Kidney (tissue), 14 donors: ENCODE data around the gene NF1. TPM values are rescaled to one million over a fixed set of nuclear protein-coding genes. Genes with fewer than 3 reads are reported as not detected.

Source experiments
- DNase-seq, 5 donors: peaks; one replicate each; pipeline ENCODE4 v3.0.0-alpha.2; 2013 to 2020
- FAIRE-seq: peaks from 2 replicates; lab custom pipeline; 2012; peaks lifted over from hg19 to GRCh38; lab: Jason Lieb, UNC
- H3K27ac ChIP-seq, 2 donors: one replicate each; pipeline ENCODE4 v1.7.0; 2013; ENCODE audit warnings: low read depth in 2 of 2, low read length in 2 of 2, inconsistent platforms in 1 of 2
- H3K27me3 ChIP-seq: one replicate; pipeline ENCODE4 v1.7.1; 2013; ENCODE audit warnings: low read length, inconsistent platforms; ENCODE audit not compliant: control insufficient read depth, insufficient read depth
- H3K36me3 ChIP-seq, 3 donors: one replicate each; pipeline versions ENCODE4 v1.7.0 to v1.7.1; 2013; ENCODE audit warnings: low read length in 3 of 3, control low read depth in 1 of 3, inconsistent platforms in 1 of 3; ENCODE audit not compliant: insufficient read depth in 3 of 3, control insufficient read depth in 2 of 3
- H3K4me1 ChIP-seq, 3 donors: one replicate each; pipeline versions ENCODE4 v1.7.0 to v1.7.1; 2013; ENCODE audit warnings: low read length in 3 of 3, inconsistent platforms in 1 of 3, low read depth in 1 of 3; ENCODE audit not compliant: control insufficient read depth in 2 of 3, insufficient read depth in 2 of 3
- H3K4me3 ChIP-seq, 3 donors: one replicate each; pipeline versions ENCODE4 v1.7.0 to v1.8.1; 2013; ENCODE audit warnings: low read length in 3 of 3, control low read depth in 1 of 3, inconsistent platforms in 1 of 3
- H3K9ac ChIP-seq, 3 donors: one replicate each; pipeline versions ENCODE4 v1.7.0 to v1.7.1; 2013; ENCODE audit warnings: low read length in 3 of 3, control low read depth in 1 of 3, inconsistent platforms in 1 of 3
- H3K9me3 ChIP-seq, 3 donors: one replicate each; pipeline versions ENCODE4 v1.7.0 to v1.7.1; 2013; ENCODE audit warnings: low read length in 3 of 3, control low read depth in 1 of 3, inconsistent platforms in 1 of 3; ENCODE audit not compliant: control insufficient read depth in 2 of 3, insufficient read depth in 1 of 3
- intact Hi-C: fragments of 100-400 bp; cut with DNase I; formaldehyde crosslinking; loops from one replicate; pipeline ENCODE4 v1.11.1; 2022
- polyA plus RNA-seq: library from polyadenylated mRNA; stranded (reverse); fragments of 350-450 nt; fragmentation: Illumina TruSeq; extraction: RNeasy Lipid Tissue Mini Kit (QIAGEN cat#74804); gene quantifications from one replicate; pipeline ENCODE4 v1.2.3, GENCODE V29; 2014; ENCODE audit warnings: low read depth, low replicate concordance; ENCODE audit not compliant: insufficient read depth
- total RNA-seq: library from RNA; stranded (reverse); fragmentation: NEBNext Ultra II Directional; extraction: Animal tissue kit (Norgen Biotek cat#: 25700); gene quantifications from one replicate; pipeline ENCODE4 v1.2.1, GENCODE V29; 2021
- TF ChIP-seq, protein P1 (sequence below): IDR thresholded peaks from 3 replicates; pipeline ENCODE4 v1.5.1; 2012; ENCODE audit warnings: mild to moderate bottlenecking, moderate library complexity, borderline replicate concordance; ENCODE audit not compliant: insufficient read depth; ENCODE audit errors: extremely low read depth
- donor health status: control.
- donor health status: control.
- donor health status: control.
- donor health status: control.
- donor health status: control.
- donor health status: DM: yes; HTN: yes; CAD: no.
- donor health status: Normal renal cell carcinoma (clear cell type).

NF1 gene
- total and polyA plus RNA-seq, 2 donors from 2014 or later = 7.8 to 61.3 TPM

DNA sequence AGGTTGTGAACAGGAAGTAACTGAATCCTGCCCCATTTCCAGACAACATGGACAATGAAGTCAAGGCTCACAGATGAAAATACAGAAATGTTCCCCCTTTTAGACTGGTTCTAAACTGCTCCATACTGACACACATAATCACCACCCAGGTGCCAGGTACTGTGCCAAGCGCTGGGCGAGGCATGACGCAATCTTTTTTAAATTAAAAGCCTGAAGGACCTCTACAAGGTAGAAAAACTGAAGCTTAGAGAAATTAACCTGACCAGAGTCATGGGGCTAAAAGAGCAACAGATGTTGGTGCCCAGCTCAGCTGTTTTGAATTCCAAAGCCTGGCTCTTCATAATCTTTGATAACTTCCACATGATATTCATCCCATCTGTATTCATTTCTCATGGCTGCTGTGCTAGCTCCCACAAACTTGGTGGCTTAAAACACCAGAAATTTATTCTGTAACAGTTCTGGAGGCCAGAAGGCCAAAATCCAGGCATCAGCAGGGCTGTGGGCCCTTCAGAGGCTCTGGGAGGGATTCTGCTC, 291.8 kb downstream of the NF1 start:
- DNase-seq = no peak

DNA sequence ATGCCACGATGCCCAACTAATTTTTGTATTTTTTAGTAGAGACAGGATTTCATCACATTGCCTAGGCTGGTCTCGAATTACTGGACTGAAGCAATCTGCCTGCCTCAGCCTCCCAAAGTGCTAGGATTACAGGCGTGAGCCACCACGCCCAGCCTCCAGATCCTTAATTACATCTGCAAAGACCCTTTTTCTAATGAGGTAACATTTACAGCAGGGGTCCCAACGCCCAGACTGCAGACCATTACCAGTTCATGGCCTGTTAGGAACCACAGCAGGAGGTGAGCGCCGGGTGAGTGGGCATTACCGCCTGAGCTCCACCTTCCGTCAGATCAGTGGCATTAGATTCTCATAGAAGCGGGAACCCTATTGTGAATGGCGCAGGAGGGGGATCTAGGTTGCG, 292.7 kb downstream of the NF1 start:
- Histone ChIP-seq H3K4me3 (no peak overlapping the region), H3K9ac (no peak overlapping the region)
- intact Hi-C loops = no loop called here

More for the DNA sequence above, 291.8 kb downstream of the NF1 start:
- no peaks in the 10 kb centered on the region for H3K4me1 ChIP-seq
- intact Hi-C loops = no loop called here
- no peak overlapping the region for H3K4me3 ChIP-seq
- no peak for FAIRE-seq
- H3K9me3 ChIP-seq = no peaks in the 10 kb centered on the region
- no peaks in the 10 kb centered on the region for H3K36me3 ChIP-seq
- no peak overlapping the region for H3K9ac ChIP-seq
- TF ChIP-seq, protein P1, sequence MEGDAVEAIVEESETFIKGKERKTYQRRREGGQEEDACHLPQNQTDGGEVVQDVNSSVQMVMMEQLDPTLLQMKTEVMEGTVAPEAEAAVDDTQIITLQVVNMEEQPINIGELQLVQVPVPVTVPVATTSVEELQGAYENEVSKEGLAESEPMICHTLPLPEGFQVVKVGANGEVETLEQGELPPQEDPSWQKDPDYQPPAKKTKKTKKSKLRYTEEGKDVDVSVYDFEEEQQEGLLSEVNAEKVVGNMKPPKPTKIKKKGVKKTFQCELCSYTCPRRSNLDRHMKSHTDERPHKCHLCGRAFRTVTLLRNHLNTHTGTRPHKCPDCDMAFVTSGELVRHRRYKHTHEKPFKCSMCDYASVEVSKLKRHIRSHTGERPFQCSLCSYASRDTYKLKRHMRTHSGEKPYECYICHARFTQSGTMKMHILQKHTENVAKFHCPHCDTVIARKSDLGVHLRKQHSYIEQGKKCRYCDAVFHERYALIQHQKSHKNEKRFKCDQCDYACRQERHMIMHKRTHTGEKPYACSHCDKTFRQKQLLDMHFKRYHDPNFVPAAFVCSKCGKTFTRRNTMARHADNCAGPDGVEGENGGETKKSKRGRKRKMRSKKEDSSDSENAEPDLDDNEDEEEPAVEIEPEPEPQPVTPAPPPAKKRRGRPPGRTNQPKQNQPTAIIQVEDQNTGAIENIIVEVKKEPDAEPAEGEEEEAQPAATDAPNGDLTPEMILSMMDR = no peak
- peaks cover 6% of the 10 kb centered on the region for H3K27me3 ChIP-seq
- no peak overlapping the region for H3K27ac ChIP-seq

DNA sequence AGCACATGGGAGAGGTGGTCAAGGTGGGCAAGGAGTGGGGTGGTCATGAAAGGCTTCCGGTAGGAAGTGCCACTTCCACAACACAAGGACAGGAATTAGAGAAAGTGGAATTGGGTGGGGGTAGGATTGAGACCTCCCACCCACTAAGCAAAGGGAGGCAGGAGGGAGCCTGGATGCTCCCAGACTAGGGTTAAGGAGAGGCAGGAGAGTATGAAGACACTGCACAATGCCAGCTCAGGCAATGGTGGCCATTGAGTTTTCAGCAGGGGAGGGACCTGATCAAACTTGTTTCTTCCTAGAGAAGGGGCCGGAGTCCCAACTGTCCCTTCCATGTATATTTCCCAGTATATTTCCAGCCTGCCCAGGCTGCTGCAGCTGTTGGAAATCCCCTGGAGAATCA, 293.6 kb downstream of the NF1 start:
- intact Hi-C loops = no loop called here
- Histone ChIP-seq H3K9me3 (no peaks in the 10 kb centered on the region), H3K9ac (no peak overlapping the region), H3K27ac (no peak overlapping the region), H3K36me3 (no peaks in the 10 kb centered on the region), H3K4me1 (peaks cover 0 to 2% (median 0%) of the 10 kb centered on the region in 3 donors), H3K27me3 (peaks cover 11% of the 10 kb centered on the region), H3K4me3 (no peak overlapping the region)
- TF ChIP-seq, protein P1 = no peak
- DNase-seq (no peak), FAIRE-seq (no peak)

More for the DNA sequence above, 292.7 kb downstream of the NF1 start:
- Histone ChIP-seq H3K9me3 (no peaks in the 10 kb centered on the region), H3K4me1 (peaks cover 0 to 1% (median 0%) of the 10 kb centered on the region in 3 donors), H3K27ac (no peak overlapping the region), H3K36me3 (no peaks in the 10 kb centered on the region), H3K27me3 (peaks cover 8% of the 10 kb centered on the region)
- FAIRE-seq (no peak), DNase-seq (no peak)
- TF ChIP-seq, protein P1 = no peak
